DMS 273 treated with DMSO at 0.1 percent for 48 hours (cell line): Measurements from ENCODE around the gene AKAP6.
"Not testable (repeated sequence)": the region's sequence is repeated elsewhere in the genome, so short reads cannot be mapped to it uniquely, and the experiment has no call there.

Experiments
- DNase-seq: peaks from one replicate; lab custom pipeline; 2025; lab: John Stamatoyannopoulos, UW

The AKAP6 gene

GRCh38 chr14:32545095-32545494, 216.0 kb downstream of the AKAP6 start:
- no peak for DNase-seq

DNA sequence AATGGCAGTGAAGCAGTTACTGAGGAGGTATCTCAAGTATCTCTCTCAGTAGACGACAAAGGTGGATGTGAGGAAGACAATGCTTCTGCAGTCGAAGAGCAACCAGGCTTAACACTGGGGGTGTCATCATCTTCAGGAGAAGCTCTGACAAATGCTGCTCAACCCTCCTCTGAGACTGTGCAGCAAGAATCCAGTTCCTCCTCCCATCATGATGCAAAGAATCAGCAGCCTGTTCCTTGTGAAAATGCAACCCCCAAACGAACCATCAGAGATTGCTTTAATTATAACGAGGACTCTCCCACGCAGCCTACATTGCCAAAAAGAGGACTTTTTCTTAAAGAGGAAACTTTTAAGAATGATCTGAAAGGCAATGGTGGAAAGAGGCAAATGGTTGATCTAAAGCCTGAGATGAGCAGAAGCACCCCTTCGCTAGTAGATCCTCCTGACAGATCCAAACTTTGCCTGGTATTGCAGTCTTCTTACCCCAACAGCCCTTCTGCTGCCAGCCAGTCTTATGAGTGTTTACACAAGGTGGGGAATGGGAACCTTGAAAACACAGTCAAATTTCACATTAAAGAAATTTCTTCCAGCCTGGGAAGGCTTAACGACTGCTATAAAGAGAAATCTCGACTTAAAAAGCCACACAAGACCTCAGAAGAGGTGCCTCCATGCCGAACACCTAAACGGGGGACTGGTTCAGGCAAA, 216.6 kb downstream of the AKAP6 start:
- DNase-seq, result no peak

- DNase-seq, result no peak
Measured at GRCh38 chr14:32546246-32546645, 217.1 kb downstream of the AKAP6 start.

DNA sequence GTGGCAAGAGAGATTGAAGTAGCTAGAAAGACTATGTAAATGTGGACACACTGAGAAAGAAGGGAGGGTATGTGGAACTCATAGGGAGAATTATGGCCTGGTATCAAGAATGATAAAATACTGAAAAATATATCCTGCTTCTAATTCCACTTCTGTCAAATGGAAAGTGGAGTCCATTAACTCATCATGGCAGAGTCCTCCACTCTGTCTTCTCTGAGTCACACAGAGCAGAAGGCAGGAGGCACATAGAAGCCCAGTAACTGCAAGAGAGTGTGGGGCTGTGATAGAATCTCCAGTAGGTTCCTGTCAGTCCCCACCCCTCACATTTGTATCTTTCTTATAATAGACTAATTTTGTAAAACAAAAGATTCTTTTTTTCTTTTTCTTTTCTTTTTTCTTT, 223.7 kb downstream of the AKAP6 start:
- no peak for DNase-seq

DNA sequence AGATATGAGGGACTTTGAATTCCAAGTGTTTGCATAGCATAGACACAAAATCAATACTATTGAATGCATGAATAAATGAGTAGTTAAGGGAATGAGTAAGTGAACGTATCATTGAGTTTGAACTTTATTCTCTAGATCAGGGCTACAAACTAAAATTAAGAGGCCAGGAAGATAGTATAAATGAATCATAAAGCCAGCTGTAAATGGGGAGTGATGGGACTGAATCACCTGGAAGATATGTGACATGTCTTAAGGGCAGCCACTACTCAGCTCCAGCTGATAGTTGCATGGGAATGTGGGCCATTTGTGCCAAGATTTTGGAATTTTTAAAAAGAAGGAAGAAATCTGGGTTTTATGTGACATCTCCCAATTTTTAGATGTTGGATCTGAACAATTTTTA, 229.9 kb downstream of the AKAP6 start:
- no peak for DNase-seq

- DNase-seq, result no peak
Measured at GRCh38 chr14:32559590-32559989, 230.5 kb downstream of the AKAP6 start.

DNA sequence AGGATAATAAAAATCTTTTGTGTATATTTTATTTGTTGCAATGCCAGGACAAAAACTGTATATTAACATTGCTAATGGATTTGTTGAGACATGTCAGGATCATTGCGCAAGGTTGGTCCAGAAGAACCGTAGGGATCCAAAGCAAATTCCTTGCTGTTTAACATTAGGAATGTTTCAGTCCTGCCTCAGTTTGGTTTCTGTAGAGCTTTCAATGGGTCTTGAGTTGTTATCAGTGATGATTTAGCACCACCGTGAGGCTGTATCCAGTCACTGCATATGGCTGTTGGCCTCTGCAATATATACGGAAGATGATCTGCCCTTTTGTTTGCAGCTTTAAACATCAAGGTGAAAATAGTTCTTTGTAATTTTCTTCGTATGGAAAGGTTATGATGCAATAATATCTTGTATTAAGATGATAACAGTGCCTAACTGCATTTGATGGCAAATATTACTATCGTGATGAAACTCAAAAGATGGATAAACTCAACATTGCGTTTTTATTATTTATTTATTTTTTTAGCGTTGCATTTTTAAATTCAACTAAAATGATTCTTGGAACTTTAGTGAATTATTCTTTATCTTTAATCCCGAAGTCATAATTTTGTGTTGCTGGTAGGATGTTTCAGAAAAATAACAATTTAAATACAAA, 231.2 kb downstream of the AKAP6 start:
- peak; percentile 11 for DNase-seq

DNA sequence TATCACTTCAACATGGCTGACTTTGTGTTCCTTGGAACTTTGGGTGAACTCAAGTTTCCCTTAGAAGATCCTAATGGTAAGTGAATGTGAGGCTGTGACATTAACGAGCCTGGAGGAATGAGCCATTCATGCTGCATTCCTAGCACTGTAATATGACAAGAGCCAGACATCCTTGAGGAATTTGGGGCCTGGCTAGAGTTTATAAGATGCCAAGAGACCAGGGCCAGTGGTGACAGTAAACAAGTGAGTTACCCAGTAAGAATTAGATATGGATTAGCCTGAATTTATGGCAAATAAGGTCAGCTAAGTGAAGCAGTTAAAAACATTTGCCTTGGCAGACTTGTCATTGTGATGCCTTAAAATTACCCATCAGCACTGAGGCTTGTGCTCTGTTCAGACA, 232.4 kb downstream of the AKAP6 start:
- no peak for DNase-seq

GRCh38 chr14:32564596-32564995, 235.5 kb downstream of the AKAP6 start:
- DNase-seq, result no peak

DNA sequence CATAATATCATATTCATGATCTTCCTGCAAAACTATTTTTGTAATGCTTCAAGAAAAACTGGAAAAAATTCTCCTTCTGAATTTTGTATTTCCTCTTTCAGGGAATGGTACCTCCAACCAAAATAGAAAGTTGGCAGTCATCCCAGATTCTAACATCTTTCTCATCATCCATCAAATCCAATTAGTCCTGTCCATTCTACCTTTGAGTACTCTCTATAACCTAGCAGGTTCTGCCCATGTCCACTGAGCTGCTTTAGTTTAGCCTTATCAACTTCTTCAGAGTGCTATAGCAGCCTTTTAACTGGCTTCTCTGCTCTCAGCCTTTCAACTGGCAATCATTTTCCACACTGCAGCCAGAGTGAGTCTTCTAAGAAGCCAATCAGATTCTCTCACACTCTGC, 236.2 kb downstream of the AKAP6 start:
- DNase-seq, result no peak

DNA sequence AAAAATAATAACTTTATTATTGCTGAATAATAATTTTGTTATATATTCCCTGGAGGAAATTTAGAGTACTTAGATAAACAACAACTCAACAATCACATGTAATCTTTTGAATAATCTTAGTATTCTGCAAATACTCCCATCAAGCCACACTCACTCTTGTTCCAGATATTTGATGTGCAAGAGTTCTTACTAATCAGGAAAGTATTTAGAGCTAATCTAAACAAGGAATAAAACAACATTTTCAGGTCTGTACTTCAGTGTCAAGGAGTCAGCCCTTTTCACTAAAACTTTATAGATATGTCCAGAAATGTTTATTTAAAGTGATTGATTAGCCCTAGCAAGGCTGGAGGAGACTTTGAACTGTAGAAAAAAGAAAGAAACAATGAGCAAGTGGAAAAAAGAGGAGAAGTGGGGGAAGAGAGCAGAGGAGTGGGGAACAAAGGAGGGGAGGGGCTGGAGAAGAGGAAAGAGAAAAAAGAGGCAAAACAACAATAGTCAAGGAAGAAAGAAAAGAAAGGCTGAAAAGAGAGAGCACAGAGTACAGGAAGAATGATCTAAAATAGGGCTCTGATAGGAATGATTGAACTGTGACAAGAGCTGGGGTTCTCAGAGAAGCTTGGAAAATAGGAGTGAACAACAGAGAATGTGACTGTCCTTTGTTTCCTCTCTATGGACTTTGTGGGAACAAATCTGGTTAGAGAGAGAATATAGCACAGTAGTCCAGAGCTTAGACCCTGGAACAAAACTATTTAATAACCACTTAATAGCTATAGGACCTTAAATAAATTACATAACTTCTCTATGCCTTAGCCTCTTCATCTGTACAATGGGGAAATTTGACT, 238.7 kb downstream of the AKAP6 start:
- no peak for DNase-seq

DNA sequence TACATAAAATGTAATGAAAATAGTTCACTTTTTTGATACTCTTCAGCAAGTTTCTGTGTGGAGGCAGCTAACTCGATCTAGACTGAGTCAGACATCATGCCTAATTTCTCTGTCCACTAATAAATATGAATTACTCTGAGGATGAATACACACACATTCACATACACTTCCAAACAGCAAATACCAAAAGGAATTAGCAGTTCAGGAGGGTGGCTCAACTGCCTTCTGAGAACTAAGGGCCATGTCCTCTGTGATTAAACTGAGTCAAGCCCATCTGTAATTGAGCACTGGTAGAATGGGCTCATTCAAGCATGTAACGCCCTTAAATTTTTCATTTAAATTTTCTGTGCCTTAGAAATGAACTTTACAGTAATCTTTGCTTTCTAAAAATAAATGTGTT, 242.5 kb downstream of the AKAP6 start:
- DNase-seq, result no peak

DNA sequence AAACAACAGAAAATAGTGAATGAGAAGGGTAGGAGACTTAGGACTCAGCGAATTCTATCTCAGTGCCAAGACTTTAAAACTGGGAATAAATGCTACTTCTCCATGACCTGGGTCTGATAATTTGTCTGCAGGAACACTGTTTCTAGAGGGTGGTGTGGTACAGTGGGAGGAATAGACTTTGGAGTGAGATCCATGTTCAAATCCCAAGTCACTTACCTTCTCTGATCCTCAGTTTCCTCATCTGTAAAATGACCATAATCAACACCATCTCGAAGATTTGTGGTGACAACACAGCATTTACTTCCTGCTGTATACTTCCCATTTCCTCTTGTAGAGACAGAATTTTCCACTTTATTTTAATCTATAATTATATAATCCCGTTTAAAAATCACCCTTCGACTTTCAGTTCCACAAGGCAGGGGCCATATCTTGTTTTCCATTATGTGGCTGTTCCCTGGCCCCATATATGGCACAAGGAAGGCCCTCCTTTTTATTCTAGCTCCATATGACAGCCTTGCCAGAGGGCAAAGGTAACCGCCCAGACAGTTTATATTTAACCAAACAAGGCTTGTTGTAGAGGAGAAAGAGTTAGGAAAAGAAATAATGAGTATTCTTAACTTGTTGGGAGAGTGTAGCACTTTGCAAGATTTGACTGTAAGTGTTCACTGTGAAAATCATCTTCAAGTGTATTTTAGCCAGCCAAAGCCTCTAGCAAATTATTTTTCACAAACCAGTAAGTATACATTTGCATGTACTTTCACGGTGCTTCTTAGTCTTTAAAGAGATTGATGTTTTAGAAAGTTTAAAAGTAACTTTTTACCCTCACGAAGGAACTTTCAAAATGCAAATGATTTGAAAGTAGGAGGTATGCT, 243.1 kb downstream of the AKAP6 start:
- DNase-seq, result no peak

- DNase-seq, result no peak
Measured at GRCh38 chr14:32572867-32573150, 243.7 kb downstream of the AKAP6 start.

DNA sequence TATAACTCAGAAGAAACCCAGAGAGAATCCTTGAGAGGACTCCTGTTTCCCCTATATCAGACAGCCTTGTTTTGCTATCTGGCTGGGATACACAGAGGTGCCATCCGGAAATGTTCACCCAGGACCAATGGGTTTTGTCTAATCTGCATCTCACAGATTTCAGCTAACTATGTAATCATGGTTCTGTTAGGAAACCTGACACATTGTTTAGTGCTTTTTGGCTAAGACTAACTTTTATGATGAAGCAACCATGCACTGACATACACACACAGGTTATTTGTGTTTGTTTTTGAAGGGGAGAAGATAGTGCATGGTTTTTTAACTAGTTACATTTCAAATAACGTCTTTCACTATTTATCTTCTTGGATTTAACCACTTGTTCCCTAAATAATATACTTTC, 245.2 kb downstream of the AKAP6 start:
- no peak for DNase-seq

- no peak for DNase-seq
Measured at GRCh38 chr14:32576088-32576795, 247.1 kb downstream of the AKAP6 start.

- no peak for DNase-seq
Measured at GRCh38 chr14:32576977-32577376, 247.9 kb downstream of the AKAP6 start.

DNA sequence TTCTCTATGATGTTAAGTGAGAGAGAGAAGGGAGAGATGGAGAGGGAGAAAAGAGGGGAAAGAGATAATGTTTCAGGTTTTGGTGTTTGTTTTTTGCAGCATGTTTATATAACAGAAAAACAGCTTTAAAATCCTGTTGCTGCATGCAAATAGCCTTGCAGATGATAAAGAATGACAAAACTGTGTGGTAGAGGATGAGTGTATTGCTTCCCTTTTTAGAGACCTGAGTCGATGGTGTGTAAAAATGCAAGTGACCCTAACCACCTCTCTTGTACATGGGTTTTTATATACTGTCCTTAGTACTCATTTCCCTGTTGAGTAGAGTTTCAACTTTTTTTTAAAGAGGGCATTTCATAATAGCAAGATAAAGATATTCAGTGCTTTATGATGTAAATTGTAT, 249.1 kb downstream of the AKAP6 start:
- no peak for DNase-seq

GRCh38 chr14:32583427-32583826, 254.3 kb downstream of the AKAP6 start:
- not testable (repeated sequence) for DNase-seq

DNA sequence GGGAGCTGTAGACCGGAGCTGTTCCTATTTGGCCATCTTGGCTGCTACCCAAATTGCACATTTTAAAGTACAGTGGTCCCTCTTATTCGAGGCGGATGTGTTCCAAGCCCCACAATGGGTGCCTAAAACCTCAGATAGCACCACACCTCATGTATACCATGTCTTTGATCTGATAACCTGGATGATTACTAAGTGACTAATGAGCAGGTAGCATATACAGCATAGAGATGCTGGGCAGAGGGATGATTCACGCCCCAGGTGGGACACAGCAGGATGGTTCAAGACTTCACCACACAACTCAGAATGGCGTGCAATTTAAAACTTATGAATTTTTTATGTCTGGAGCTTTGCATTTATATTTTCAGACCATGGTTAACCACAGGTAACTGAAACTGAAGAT, 255.0 kb downstream of the AKAP6 start:
- DNase-seq, result no peak

- no peak for DNase-seq
Measured at GRCh38 chr14:32587461-32587860, 258.4 kb downstream of the AKAP6 start.
